HepG2 (cell line): ENCODE results near the gene RFFL. TPM values are rescaled to one million over a fixed set of nuclear protein-coding genes. Genes with fewer than 3 reads are reported as not detected.
A peak's percentile ranks its signal among the peaks of the same experiment; 100 is the strongest.

ENCODE experiments used
- ATAC-seq: fragments of 200-7000 bp; cut with Tn5 transposase; 3 replicates; pipeline ENCODE4 v1.9.1; 2020; ENCODE audit warnings: mild to moderate bottlenecking, moderate library complexity
- BruUV-seq: library from RNA; stranded (reverse); fragments of 400-500 nt; replicated peaks from 2 replicates; lab custom pipeline; 2021; lab: Mats Ljungman, UMichigan
- CTCF ChIA-PET: fragments of 300-600 bp; formaldehyde crosslinking; extraction: SDS; loops from one replicate; lab custom pipeline; 2021; ENCODE audit warnings: low total read pairs, inconsistent platforms, low intra/inter-chr PET ratio; lab: Yijun Ruan, JAX
- POLR2A ChIA-PET: fragments of 350-600 bp; sonication (Branson Sonifier 250); formaldehyde crosslinking; loops from one replicate; lab custom pipeline; 2020; ENCODE audit warnings: antibody characterized with exemption, inconsistent platforms; lab: Yijun Ruan, JAX
- DNase-seq: peaks from one replicate; pipeline ENCODE4 v3.0.0-alpha.2; 2015; ENCODE audit warnings: low spot score
- FAIRE-seq: peaks from 3 replicates; lab custom pipeline; 2011; peaks lifted over from hg19 to GRCh38; lab: Jason Lieb, UNC
- H2AFZ ChIP-seq: one replicate; pipeline ENCODE4 v1.6.1; 2011; ENCODE audit warnings: low read length, inconsistent platforms
- H3K27ac ChIP-seq: fragments of 300-600 bp; 3 replicates; pipeline ENCODE4 v1.8.0; 2011; ENCODE audit warnings: mixed run types, mild to moderate bottlenecking, mixed read lengths, low read length, inconsistent platforms; ENCODE audit not compliant: insufficient read depth; ENCODE audit errors: extremely low read length
- H3K27me3 ChIP-seq, 2 experiments: fragments of 200-600 bp in 1 of 2; 2 replicates in 1 of 2; 3 replicates in 1 of 2; pipeline versions ENCODE4 v1.6.0 to v1.8.0; 2011; ENCODE audit warnings: low read length in 2 of 2, mild to moderate bottlenecking in 2 of 2, moderate library complexity in 2 of 2, inconsistent platforms in 1 of 2; ENCODE audit not compliant: insufficient read depth in 2 of 2, control insufficient read depth in 1 of 2
- H3K36me3 ChIP-seq, 2 experiments: fragments of 200-600 bp in 1 of 2; replicated peaks in 1 of 2; 2 replicates in 1 of 2; 3 replicates in 1 of 2; pipeline versions ENCODE4 v1.5.1 to v1.8.0; 2011; ENCODE audit warnings: low read length in 2 of 2, inconsistent platforms in 1 of 2; ENCODE audit not compliant: insufficient read depth in 2 of 2, control insufficient read depth in 1 of 2
- H3K4me1 ChIP-seq: 2 replicates; pipeline ENCODE4 v1.5.1; 2012; ENCODE audit warnings: low read length, inconsistent platforms; ENCODE audit not compliant: insufficient read depth
- H3K4me2 ChIP-seq: 2 replicates; pipeline ENCODE4 v1.6.0; 2011; ENCODE audit warnings: low read depth, low read length, inconsistent platforms
- H3K4me3 ChIP-seq, 3 experiments: fragments of 200-600 bp in 1 of 3; sonication (generic), shearing (Covaris generic) in 1 of 3; replicated peaks in 1 of 3; 2 replicates each; pipeline ENCODE4 v1.5.1; 2011 to 2016; ENCODE audit warnings: low read length in 3 of 3, inconsistent platforms in 2 of 3, low read depth in 2 of 3, mild to moderate bottlenecking in 2 of 3, control low read depth in 1 of 3, mixed read lengths in 1 of 3; ENCODE audit not compliant: insufficient read depth in 1 of 3
- H3K79me2 ChIP-seq: one replicate; pipeline ENCODE4 v1.6.1; 2011; ENCODE audit warnings: low read length, inconsistent platforms; ENCODE audit not compliant: insufficient read depth
- H3K9ac ChIP-seq: 2 replicates; pipeline ENCODE4 v1.6.0; 2011; ENCODE audit warnings: mild to moderate bottlenecking, low read depth, low read length, inconsistent platforms; ENCODE audit not compliant: insufficient read depth
- H3K9me3 ChIP-seq: 2 replicates; pipeline ENCODE4 v1.5.1; 2012; ENCODE audit warnings: mild to moderate bottlenecking, low read length
- H4K20me1 ChIP-seq: 2 replicates; pipeline ENCODE4 v1.6.0; 2011; ENCODE audit warnings: inconsistent platforms, mild to moderate bottlenecking, low read length, moderate library complexity; ENCODE audit not compliant: insufficient read depth
- AGO2 ChIP-seq: fragments of 200-400 bp; formaldehyde crosslinking; optimal IDR thresholded peaks from 2 replicates; pipeline ENCODE3; 2017; ENCODE audit warnings: mild to moderate bottlenecking, low read depth, low read length, moderate library complexity
- BORCS8-MEF2B ChIP-seq: sonication (generic); formaldehyde crosslinking; IDR thresholded peaks from 2 replicates; pipeline ENCODE4 v1.8.0; 2022; ENCODE audit warnings: mild to moderate bottlenecking, missing genetic modification reagents
- CEBPB ChIP-seq: IDR thresholded peaks from 2 replicates; pipeline ENCODE4 v1.6.1; 2011; ENCODE audit warnings: low read depth, low read length, improper control_type of control experiment, borderline replicate concordance
- NFKB2 ChIP-seq: sonication (generic); formaldehyde crosslinking; IDR thresholded peaks from 2 replicates; pipeline ENCODE4 v1.4.0; 2020; ENCODE audit warnings: missing genetic modification reagents, borderline replicate concordance
- RFX3 ChIP-seq: IDR thresholded peaks from 2 replicates; pipeline ENCODE4 v1.6.1; 2016; ENCODE audit warnings: missing biosample characterization, missing genetic modification reagents
- TBP ChIP-seq: sonication (generic); formaldehyde crosslinking; IDR thresholded peaks from 2 replicates; pipeline ENCODE4 v1.5.0; 2020; ENCODE audit warnings: missing genetic modification reagents
- ZIK1 ChIP-seq: sonication (generic); formaldehyde crosslinking; IDR thresholded peaks from 2 replicates; pipeline ENCODE4 v1.5.0; 2020; ENCODE audit warnings: mild to moderate bottlenecking, low read depth, missing genetic modification reagents, borderline replicate concordance
- WGBS: methylation state at CpG from one replicate; pipeline ENCODE4 v1.1.6; 2017; ENCODE audit warnings: low lambda C conversion rate; 5-methylcytosine and 5-hydroxymethylcytosine counted together
- in situ Hi-C: cut with HindIII; loops from 2 replicates; pipeline ENCODE4 v1.10.0; 2017; ENCODE audit warnings: low pct_unique_long_range_greater_than_20kb; ENCODE audit not compliant: extremely low pct_ligation_motif_present
- intact Hi-C: fragments of 100-400 bp; cut with micrococcal nuclease; formaldehyde crosslinking; loops from one replicate; pipeline ENCODE4 v1.10.0; 2022; ENCODE audit not compliant: unreplicated experiment
- polyA plus RNA-seq, 8 experiments: library from polyadenylated mRNA; depleted of rRNA in 3 of 8; stranded (reverse) in 7 of 8; unstranded in 1 of 8; fragments of >200 nt; fragmentation: Illumina TruSeq in 4 of 8; extraction: Trizol in 4 of 8; gene quantifications; 2 replicates each; pipeline versions ENCODE4 v1.2.1 to v1.2.3, GENCODE V29; 2011 to 2016; ENCODE audit warnings: low read depth in 4 of 8, missing spikeins in 1 of 8, mixed read lengths in 1 of 8; ENCODE audit not compliant: insufficient read depth in 1 of 8
- total RNA-seq, 5 experiments: library from RNA; depleted of rRNA; stranded (reverse); fragments of >200 nt; fragmentation: Illumina TruSeq; extraction: Trizol; gene quantifications; 2 replicates each; pipeline ENCODE4 v1.2.3, GENCODE V29; 2016; ENCODE audit warnings: low read depth in 1 of 5
- TF ChIP-seq, protein P1 (sequence below): IDR thresholded peaks from 2 replicates; pipeline ENCODE4 v1.6.1; 2016; ENCODE audit warnings: missing compliant biosample characterization, missing genetic modification reagents, borderline replicate concordance
- TF ChIP-seq, protein P2 (sequence below): sonication (generic); formaldehyde crosslinking; IDR thresholded peaks from 2 replicates; pipeline ENCODE4 v1.4.0; 2020; ENCODE audit warnings: missing genetic modification reagents, borderline replicate concordance

Gene RFFL
- total and polyA plus RNA-seq, 2 of the 13 experiments (the other 11 are each of a cell fraction or from before 2014, with no cell fraction given): 24.3 to 48.6 TPM

GRCh38 chr17:35094902-35095301 is 31.4 kb upstream of the RFFL start:
- Histone ChIP-seq H3K9me3 (no peaks in the 10 kb centered on the region), H3K4me3 (no peak overlapping the region), H3K27ac (no peak overlapping the region), H3K27me3 (no peaks in the 10 kb centered on the region), H3K9ac (no peak overlapping the region), H2AFZ (no peak overlapping the region), H3K79me2 (no peaks in the 10 kb centered on the region), H3K4me1 (peaks cover 12% of the 10 kb centered on the region), H3K4me2 (no peak overlapping the region), H3K36me3 (0 out of 5 replicates have a peak, but pooled peaks cover 0 to 7% of the 10 kb centered on the region in 2 experiments), H4K20me1 (no peaks in the 10 kb centered on the region)
- ChIA-PET CTCF (no interaction called here), POLR2A (no interaction called here)
- intact Hi-C loops (no loop called here), in situ Hi-C loops (no loop called here)
- BruUV-seq: no TSS peak
- 88% methylated on average over 2 of the region's 2 CpGs for WGBS
- TF ChIP-seq BORCS8-MEF2B (no peak), ZIK1 (CRISPR knock-in tag) (no peak), CEBPB (peak; percentile 20; the same call in 1 of the 2 replicates), TBP (CRISPR knock-in tag) (no peak), NFKB2 (CRISPR knock-in tag) (no peak), RFX3 (no peak), AGO2 (no peak)
- TF ChIP-seq, protein P1, sequence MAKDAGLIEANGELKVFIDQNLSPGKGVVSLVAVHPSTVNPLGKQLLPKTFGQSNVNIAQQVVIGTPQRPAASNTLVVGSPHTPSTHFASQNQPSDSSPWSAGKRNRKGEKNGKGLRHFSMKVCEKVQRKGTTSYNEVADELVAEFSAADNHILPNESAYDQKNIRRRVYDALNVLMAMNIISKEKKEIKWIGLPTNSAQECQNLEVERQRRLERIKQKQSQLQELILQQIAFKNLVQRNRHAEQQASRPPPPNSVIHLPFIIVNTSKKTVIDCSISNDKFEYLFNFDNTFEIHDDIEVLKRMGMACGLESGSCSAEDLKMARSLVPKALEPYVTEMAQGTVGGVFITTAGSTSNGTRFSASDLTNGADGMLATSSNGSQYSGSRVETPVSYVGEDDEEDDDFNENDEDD (CRISPR knock-in tag): no peak
- TF ChIP-seq, protein P2, sequence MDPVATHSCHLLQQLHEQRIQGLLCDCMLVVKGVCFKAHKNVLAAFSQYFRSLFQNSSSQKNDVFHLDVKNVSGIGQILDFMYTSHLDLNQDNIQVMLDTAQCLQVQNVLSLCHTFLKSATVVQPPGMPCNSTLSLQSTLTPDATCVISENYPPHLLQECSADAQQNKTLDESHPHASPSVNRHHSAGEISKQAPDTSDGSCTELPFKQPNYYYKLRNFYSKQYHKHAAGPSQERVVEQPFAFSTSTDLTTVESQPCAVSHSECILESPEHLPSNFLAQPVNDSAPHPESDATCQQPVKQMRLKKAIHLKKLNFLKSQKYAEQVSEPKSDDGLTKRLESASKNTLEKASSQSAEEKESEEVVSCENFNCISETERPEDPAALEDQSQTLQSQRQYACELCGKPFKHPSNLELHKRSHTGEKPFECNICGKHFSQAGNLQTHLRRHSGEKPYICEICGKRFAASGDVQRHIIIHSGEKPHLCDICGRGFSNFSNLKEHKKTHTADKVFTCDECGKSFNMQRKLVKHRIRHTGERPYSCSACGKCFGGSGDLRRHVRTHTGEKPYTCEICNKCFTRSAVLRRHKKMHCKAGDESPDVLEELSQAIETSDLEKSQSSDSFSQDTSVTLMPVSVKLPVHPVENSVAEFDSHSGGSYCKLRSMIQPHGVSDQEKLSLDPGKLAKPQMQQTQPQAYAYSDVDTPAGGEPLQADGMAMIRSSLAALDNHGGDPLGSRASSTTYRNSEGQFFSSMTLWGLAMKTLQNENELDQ (CRISPR knock-in tag): no peak
- DNase-seq: peak; percentile 14
- ATAC-seq: no peak
- FAIRE-seq: no peak
